NCI-H187 treated with DMSO at 0.1 percent for 48 hours (cell line): ENCODE measurements around the gene ZNF500.
"Not testable (repeated sequence)": the region's sequence is repeated elsewhere in the genome, so short reads cannot be mapped to it uniquely, and the experiment has no call there.

Experiments
- DNase-seq: peaks from one replicate; lab custom pipeline; 2025; lab: John Stamatoyannopoulos, UW

Gene ZNF500

GRCh38 chr16:4796982-4797804, 30.2 kb upstream of the ZNF500 start:
- no peak for DNase-seq

GRCh38 chr16:4795828-4796572, 29.0 kb upstream of the ZNF500 start:
- no peak for DNase-seq

GRCh38 chr16:4795181-4795827, 28.3 kb upstream of the ZNF500 start, which contains the start of gene SMIM22:
Gene SMIM22 (plus strand): TSS chr16:4795369. CDS start chr16:4795735, 366 bp downstream.
- no peak for DNase-seq

GRCh38 chr16:4792951-4793513, 26.1 kb upstream of the ZNF500 start:
- no peak for DNase-seq

- DNase-seq: no peak
Observed at GRCh38 chr16:4790871-4791270, 23.9 kb upstream of the ZNF500 start.

- DNase-seq: no peak
Observed at GRCh38 chr16:4790261-4790660, 23.3 kb upstream of the ZNF500 start.

GRCh38 chr16:4788910-4789309, 21.9 kb upstream of the ZNF500 start:
- no peak for DNase-seq

- DNase-seq: no peak
Observed at GRCh38 chr16:4788489-4788889, 21.5 kb upstream of the ZNF500 start.

- no peak for DNase-seq
Observed at GRCh38 chr16:4787627-4788482, 20.9 kb upstream of the ZNF500 start, which contains the start of gene SEPTIN12. Gene SEPTIN12 (minus strand): TSS chr16:4788345. CDS start chr16:4787645, 700 bp downstream.

- DNase-seq: no peak
Observed at GRCh38 chr16:4787068-4787467, 20.1 kb upstream of the ZNF500 start.

- no peak for DNase-seq
Observed at GRCh38 chr16:4785758-4786433, 18.9 kb upstream of the ZNF500 start.

GRCh38 chr16:4784444-4784987, 17.6 kb upstream of the ZNF500 start:
- DNase-seq: not testable (repeated sequence)

GRCh38 chr16:4783951-4784336, 17.0 kb upstream of the ZNF500 start:
- no peak for DNase-seq

- no peak for DNase-seq
Observed at GRCh38 chr16:4783251-4783950, 16.4 kb upstream of the ZNF500 start.

- no peak for DNase-seq
Observed at GRCh38 chr16:4780235-4780634, 13.3 kb upstream of the ZNF500 start.

GRCh38 chr16:4778050-4778392, 11.1 kb upstream of the ZNF500 start:
- DNase-seq: no peak

- no peak for DNase-seq
Observed at GRCh38 chr16:4777339-4778049, 10.5 kb upstream of the ZNF500 start.

- no peak for DNase-seq
Observed at GRCh38 chr16:4776141-4776705, 9.3 kb upstream of the ZNF500 start.

GRCh38 chr16:4775005-4775404, 8.0 kb upstream of the ZNF500 start:
- no peak for DNase-seq
